ENCODE data around the gene ITGB4.

ITGB4 gene

DNA sequence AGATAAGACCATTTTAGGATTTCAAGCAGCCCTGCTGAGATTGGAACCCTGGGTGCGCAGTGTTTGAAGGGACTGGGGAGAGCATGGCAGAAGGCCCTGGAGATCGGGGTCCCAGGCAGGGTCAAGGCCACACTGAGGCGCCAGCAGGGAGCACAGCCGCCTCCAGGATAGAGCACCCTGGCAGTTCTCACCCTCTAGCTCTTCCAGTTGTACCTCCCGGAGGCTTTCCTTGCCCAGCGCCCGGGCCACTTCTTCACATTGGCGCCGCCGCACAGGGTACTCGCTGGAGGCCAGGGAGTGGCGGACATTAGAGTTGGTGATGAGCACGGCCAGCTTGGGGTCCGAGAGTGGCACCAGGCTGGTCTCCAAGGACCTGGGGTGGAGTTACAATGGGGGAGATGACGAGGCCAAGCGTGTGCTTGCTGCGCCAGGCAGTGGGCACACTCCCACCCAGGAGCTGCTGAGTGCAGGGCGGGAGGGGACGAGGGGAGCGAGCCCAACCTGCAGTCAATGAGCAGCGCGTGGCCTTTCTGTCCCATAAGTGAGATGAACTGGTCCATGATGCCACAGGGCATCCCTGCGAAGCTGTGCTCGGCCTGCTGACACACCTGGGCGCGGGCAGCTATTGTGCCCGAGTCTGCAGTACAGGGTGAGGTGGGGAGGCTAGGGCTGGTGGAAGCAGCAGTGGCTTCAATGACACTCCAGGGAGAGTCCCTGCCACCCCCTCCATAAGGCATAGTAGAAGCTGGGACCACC lies 41.4 kb downstream of the ITGB4 start:
- no peak for DNase-seq (ENCODE audit: low read depth)
- H3K4me3 ChIP-seq (ENCODE audit: low read depth, low read length): no peak overlapping the region
- TF ChIP-seq, protein P1, sequence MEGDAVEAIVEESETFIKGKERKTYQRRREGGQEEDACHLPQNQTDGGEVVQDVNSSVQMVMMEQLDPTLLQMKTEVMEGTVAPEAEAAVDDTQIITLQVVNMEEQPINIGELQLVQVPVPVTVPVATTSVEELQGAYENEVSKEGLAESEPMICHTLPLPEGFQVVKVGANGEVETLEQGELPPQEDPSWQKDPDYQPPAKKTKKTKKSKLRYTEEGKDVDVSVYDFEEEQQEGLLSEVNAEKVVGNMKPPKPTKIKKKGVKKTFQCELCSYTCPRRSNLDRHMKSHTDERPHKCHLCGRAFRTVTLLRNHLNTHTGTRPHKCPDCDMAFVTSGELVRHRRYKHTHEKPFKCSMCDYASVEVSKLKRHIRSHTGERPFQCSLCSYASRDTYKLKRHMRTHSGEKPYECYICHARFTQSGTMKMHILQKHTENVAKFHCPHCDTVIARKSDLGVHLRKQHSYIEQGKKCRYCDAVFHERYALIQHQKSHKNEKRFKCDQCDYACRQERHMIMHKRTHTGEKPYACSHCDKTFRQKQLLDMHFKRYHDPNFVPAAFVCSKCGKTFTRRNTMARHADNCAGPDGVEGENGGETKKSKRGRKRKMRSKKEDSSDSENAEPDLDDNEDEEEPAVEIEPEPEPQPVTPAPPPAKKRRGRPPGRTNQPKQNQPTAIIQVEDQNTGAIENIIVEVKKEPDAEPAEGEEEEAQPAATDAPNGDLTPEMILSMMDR (IDR thresholded peaks at IDR 0.05; ENCODE audit: insufficient read depth, low read depth, low read length, missing control alignments): no peak

DNA sequence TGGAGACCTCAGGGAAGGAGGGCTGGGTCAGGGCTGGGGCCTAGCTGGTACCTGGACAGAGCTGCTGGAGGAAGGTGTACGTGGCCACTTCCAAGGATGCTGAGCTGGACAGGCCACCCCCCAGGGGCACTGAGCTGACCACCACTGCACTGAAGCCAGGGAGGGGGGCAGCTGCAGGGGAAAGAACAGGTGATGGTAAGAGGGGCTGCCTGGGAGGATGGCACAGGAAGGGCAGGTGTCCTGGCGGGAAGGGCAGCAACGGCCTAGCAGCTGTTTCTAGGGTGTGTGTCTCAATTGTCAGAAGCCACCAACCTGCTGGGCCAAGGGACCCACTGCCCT lies 42.0 kb downstream of the ITGB4 start:
- H3K4me3 ChIP-seq (ENCODE audit: low read depth, low read length): no peak overlapping the region
- TF ChIP-seq, protein P1 (IDR thresholded peaks at IDR 0.05; ENCODE audit: insufficient read depth, low read depth, low read length, missing control alignments): no peak
- DNase-seq (ENCODE audit: low read depth): no peak

DNA sequence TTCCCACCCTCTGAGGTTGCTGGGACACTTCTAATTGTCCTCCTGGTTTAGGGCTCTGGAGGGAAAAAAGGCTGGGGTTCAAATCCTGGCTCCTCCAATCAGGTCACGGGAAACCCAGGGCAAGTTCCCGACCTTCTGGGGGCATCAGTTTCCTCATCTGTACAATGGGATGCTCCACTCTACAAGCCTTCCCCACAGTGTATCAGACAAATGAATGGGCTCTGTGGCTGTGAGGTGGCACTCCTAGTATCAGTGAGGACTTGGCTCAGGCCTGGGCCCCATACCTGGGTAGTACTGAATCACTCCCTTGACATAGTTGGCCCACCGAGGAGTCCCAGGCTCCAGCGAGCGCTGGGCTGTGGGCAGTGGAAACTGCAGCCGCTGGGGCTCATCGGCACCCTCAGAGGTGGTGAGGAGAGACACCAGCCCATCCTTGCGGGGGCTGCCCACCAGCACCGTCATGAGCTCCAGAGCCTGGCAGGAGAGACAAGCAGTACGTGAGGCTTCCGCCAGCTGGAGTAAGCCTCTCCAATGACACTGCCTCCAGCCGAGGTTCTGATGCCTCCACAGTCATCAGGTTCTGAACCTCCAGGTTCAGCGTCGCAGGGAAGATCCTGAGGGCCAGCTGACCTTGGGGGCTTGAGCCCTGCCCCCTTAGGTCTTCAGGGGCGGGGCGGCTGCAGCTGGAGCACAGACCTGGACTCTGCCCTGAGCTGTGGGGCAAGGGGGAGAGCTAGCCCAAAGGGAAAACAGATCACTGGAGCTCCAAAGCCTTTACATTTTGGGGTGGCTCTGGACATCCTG lies 42.6 kb downstream of the ITGB4 start:
- no peak for DNase-seq (ENCODE audit: low read depth)
- H3K4me3 ChIP-seq (ENCODE audit: low read depth, low read length): peak overlapping the region; percentile 89
- TF ChIP-seq, protein P1 (IDR thresholded peaks at IDR 0.05; ENCODE audit: insufficient read depth, low read depth, low read length, missing control alignments): no peak

- no peak for DNase-seq (ENCODE audit: low read depth)
- H3K4me3 ChIP-seq (ENCODE audit: low read depth, low read length): peak overlapping the region; percentile 89
- TF ChIP-seq, protein P1 (IDR thresholded peaks at IDR 0.05; ENCODE audit: insufficient read depth, low read depth, low read length, missing control alignments): no peak
Measured at GRCh38 chr17:75764417-75764710, 43.1 kb downstream of the ITGB4 start.

- TF ChIP-seq, protein P1 (IDR thresholded peaks at IDR 0.05; ENCODE audit: insufficient read depth, low read depth, low read length, missing control alignments): peak; percentile 77
- peak within 1 kb of the TSS; percentile 89 for H3K4me3 ChIP-seq (ENCODE audit: low read depth, low read length)
- DNase-seq (ENCODE audit: low read depth): peak; percentile 82
Measured at GRCh38 chr17:75764711-75765421, 43.6 kb downstream of the ITGB4 start, which contains the start of gene GALK1. Gene GALK1 (minus strand): TSS chr17:75765192. CDS start chr17:75765136, 56 bp downstream.

- no peak for DNase-seq (ENCODE audit: low read depth)
- H3K4me3 ChIP-seq (ENCODE audit: low read depth, low read length): no peak overlapping the region
- TF ChIP-seq, protein P1 (IDR thresholded peaks at IDR 0.05; ENCODE audit: insufficient read depth, low read depth, low read length, missing control alignments): no peak
Measured at GRCh38 chr17:75765981-75766380, 44.7 kb downstream of the ITGB4 start.
